IMR-90 (cell line): Measurements from ENCODE around the gene PIAS4. TPM values are rescaled to one million over a fixed set of nuclear protein-coding genes. Genes with fewer than 3 reads are reported as not detected.

Source experiments
- ATAC-seq: fragments of 200-7000 bp; cut with Tn5 transposase; 2 replicates; pipeline ENCODE4 v1.9.1; 2020; ENCODE audit warnings: low read depth, mild to moderate bottlenecking, moderate library complexity
- BruUV-seq: library from RNA; stranded (reverse); fragments of 400-500 nt; replicated peaks from 2 replicates; lab custom pipeline; 2021; lab: Mats Ljungman, UMichigan
- CTCF ChIA-PET: fragments of 300-600 bp; formaldehyde crosslinking; extraction: SDS; loops from one replicate; lab custom pipeline; 2021; ENCODE audit warnings: antibody characterized with exemption; lab: Yijun Ruan, JAX
- POLR2A ChIA-PET: fragments of 300-600 bp; sonication (Branson Sonifier 250); formaldehyde crosslinking; loops from one replicate; lab custom pipeline; 2022; ENCODE audit warnings: antibody characterized with exemption; ENCODE audit not compliant: unreplicated experiment; lab: Charles Lee
- DNase-seq: peaks from one replicate; pipeline ENCODE4 v3.0.0; 2013
- H2AFZ ChIP-seq: replicated peaks from 2 replicates; pipeline ENCODE3; 2013; ENCODE audit warnings: low read length, mild to moderate bottlenecking; ENCODE audit not compliant: poor library complexity
- H2AK5ac ChIP-seq: 2 replicates; pipeline ENCODE4 v1.6.1; 2013; ENCODE audit warnings: low read depth, low read length, inconsistent platforms
- H2AK9ac ChIP-seq: replicated peaks from 2 replicates; pipeline ENCODE3; 2013; ENCODE audit warnings: mild to moderate bottlenecking, low read depth, low read length, moderate library complexity; ENCODE audit not compliant: poor library complexity
- H2BK120ac ChIP-seq: 2 replicates; pipeline ENCODE4 v1.6.1; 2013; ENCODE audit warnings: low read depth, low read length, inconsistent platforms
- H2BK15ac ChIP-seq: 3 replicates; pipeline ENCODE4 v1.6.1; 2013; ENCODE audit warnings: low read depth, low read length, inconsistent platforms
- H2BK20ac ChIP-seq: 2 replicates; pipeline ENCODE4 v1.6.1; 2013; ENCODE audit warnings: low read depth, mild to moderate bottlenecking, inconsistent platforms, low read length, moderate library complexity
- H2BK5ac ChIP-seq: 2 replicates; pipeline ENCODE4 v1.6.1; 2013; ENCODE audit warnings: mild to moderate bottlenecking, low read depth, low read length, inconsistent platforms; ENCODE audit not compliant: poor library complexity, severe bottlenecking
- H3K14ac ChIP-seq: replicated peaks from 2 replicates; pipeline ENCODE4 v1.6.1; 2013; ENCODE audit warnings: low read depth, low read length, inconsistent platforms
- H3K18ac ChIP-seq: 2 replicates; pipeline ENCODE4 v1.6.1; 2013; ENCODE audit warnings: low read depth, low read length, control low read depth
- H3K23ac ChIP-seq: 2 replicates; pipeline ENCODE4 v1.6.1; 2013; ENCODE audit warnings: low read depth, low read length, inconsistent platforms
- H3K27ac ChIP-seq: 2 replicates; pipeline ENCODE4 v1.5.1; 2013; ENCODE audit warnings: mild to moderate bottlenecking, control low read depth, low read length; ENCODE audit not compliant: insufficient read depth
- H3K27me3 ChIP-seq: 2 replicates; pipeline ENCODE4 v1.6.1; 2013; ENCODE audit warnings: low read length; ENCODE audit not compliant: control insufficient read depth, insufficient read depth
- H3K36me3 ChIP-seq: 2 replicates; pipeline ENCODE4 v1.6.1; 2013; ENCODE audit warnings: low read length, mixed read lengths; ENCODE audit not compliant: control insufficient read depth, insufficient read depth
- H3K4ac ChIP-seq: 2 replicates; pipeline ENCODE4 v1.6.1; 2013; ENCODE audit warnings: low read depth, low read length, inconsistent platforms
- H3K4me1 ChIP-seq: 2 replicates; pipeline ENCODE4 v1.6.1; 2013; ENCODE audit warnings: low read length, mixed read lengths; ENCODE audit not compliant: control insufficient read depth, insufficient read depth
- H3K4me2 ChIP-seq: 2 replicates; pipeline ENCODE4 v1.6.1; 2013; ENCODE audit warnings: low read depth, mild to moderate bottlenecking, control low read depth, low read length, moderate library complexity
- H3K4me3 ChIP-seq: 2 replicates; pipeline ENCODE4 v1.5.1; 2013; ENCODE audit warnings: low read depth, mild to moderate bottlenecking, control low read depth, low read length, moderate library complexity; ENCODE audit not compliant: insufficient read depth
- H3K56ac ChIP-seq: 2 replicates; pipeline ENCODE4 v1.6.1; 2013; ENCODE audit warnings: low read length, inconsistent platforms; ENCODE audit not compliant: insufficient read depth; ENCODE audit errors: extremely low read depth
- H3K79me1 ChIP-seq, 2 experiments: 2 replicates each; pipeline ENCODE4 v1.6.1; 2013; ENCODE audit warnings: low read length in 2 of 2, inconsistent platforms in 1 of 2, low read depth in 1 of 2
- H3K9ac ChIP-seq: 2 replicates; pipeline ENCODE4 v1.6.1; 2013; ENCODE audit warnings: low read depth, low read length, control low read depth
- H3K9me1 ChIP-seq: 2 replicates; pipeline ENCODE4 v1.6.1; 2013; ENCODE audit warnings: low read length, inconsistent platforms; ENCODE audit not compliant: insufficient read depth
- H3K9me3 ChIP-seq: 2 replicates; pipeline ENCODE4 v1.6.1; 2013; ENCODE audit warnings: low read length; ENCODE audit not compliant: control insufficient read depth, insufficient read depth
- H4K20me1 ChIP-seq: 2 replicates; pipeline ENCODE4 v1.6.1; 2013; ENCODE audit warnings: low read length, inconsistent platforms; ENCODE audit not compliant: insufficient read depth
- H4K5ac ChIP-seq: 2 replicates; pipeline ENCODE4 v1.6.1; 2013; ENCODE audit warnings: mild to moderate bottlenecking, low read depth, low read length, control low read depth
- H4K8ac ChIP-seq, 2 experiments: 2 replicates each; pipeline ENCODE4 v1.6.1; 2013; ENCODE audit warnings: low read depth in 2 of 2, low read length in 2 of 2, control low read depth in 1 of 2, inconsistent platforms in 1 of 2
- H4K91ac ChIP-seq: 2 replicates; pipeline ENCODE4 v1.6.1; 2013; ENCODE audit warnings: low read depth, low read length, inconsistent platforms; ENCODE audit not compliant: insufficient read depth
- BHLHE40 ChIP-seq: fragments of 150-350 bp; IDR thresholded peaks from 2 replicates; pipeline ENCODE4 v1.6.1; 2016; ENCODE audit warnings: mild to moderate bottlenecking, low read depth, low read length
- MAFK ChIP-seq: IDR thresholded peaks from 2 replicates; pipeline ENCODE4 v1.6.1; 2012; ENCODE audit warnings: low read depth, low read length, improper control_type of control experiment
- MXI1 ChIP-seq: IDR thresholded peaks from 2 replicates; pipeline ENCODE4 v1.6.1; 2012; ENCODE audit warnings: low read depth, mild to moderate bottlenecking, low read length, moderate library complexity, borderline replicate concordance
- RAD21 ChIP-seq: IDR thresholded peaks from 2 replicates; pipeline ENCODE4 v1.6.1; 2012; ENCODE audit warnings: low read length, improper control_type of control experiment
- SMC3 ChIP-seq: fragments of 150-350 bp; IDR thresholded peaks from 2 replicates; pipeline ENCODE4 v1.6.1; 2016; ENCODE audit warnings: low read depth, mild to moderate bottlenecking, antibody characterized with exemption, low read length, moderate library complexity
- WGBS, 2 experiments: methylation state at CpG; one replicate each; pipeline versions ENCODE4 v1.1.5 to v1.1.7; 2013; ENCODE audit warnings: missing lambda C conversion rate in 2 of 2; ENCODE audit not compliant: insufficient read length in 1 of 2; ENCODE audit errors: extremely low coverage in 2 of 2; 5-methylcytosine and 5-hydroxymethylcytosine counted together
- dilution Hi-C: fragments of 300-500 bp; cut with HindIII; formaldehyde crosslinking; loops from one replicate; pipeline ENCODE4 v1.14.3; 2018; ENCODE audit warnings: low sequenced_read_pairs; ENCODE audit not compliant: unreplicated experiment
- in situ Hi-C: fragments of 300-500 bp; cut with MboI; formaldehyde crosslinking; loops from 3 replicates; pipeline ENCODE4 v1.14.3; 2019; ENCODE audit warnings: low sequenced_read_pairs, inconsistent platforms, mixed read lengths
- intact Hi-C: fragments of 100-400 bp; cut with micrococcal nuclease; formaldehyde crosslinking; loops from 2 replicates; pipeline ENCODE4 v1.10.0; 2022
- polyA plus RNA-seq, 3 experiments: library from polyadenylated mRNA; depleted of rRNA; stranded (reverse); fragments of >200 nt; gene quantifications; 2 replicates each; pipeline ENCODE4 v1.2.3, GENCODE V29; 2012; ENCODE audit warnings: low replicate concordance in 1 of 3
- total RNA-seq: library from RNA; depleted of rRNA; stranded (reverse); fragments of >200 nt; gene quantifications from 2 replicates; pipeline ENCODE4 v1.2.3, GENCODE V29; 2012
- TF ChIP-seq, protein P1 (sequence below): fragments of 150-350 bp; IDR thresholded peaks from 2 replicates; pipeline ENCODE4 v1.6.1; 2017; ENCODE audit warnings: mild to moderate bottlenecking, antibody characterized with exemption, low read length, low read depth

PIAS4 gene
- total and polyA plus RNA-seq, 2 of the 4 experiments (the other 2 are of a cell fraction): 12.1 to 13.6 TPM

DNA sequence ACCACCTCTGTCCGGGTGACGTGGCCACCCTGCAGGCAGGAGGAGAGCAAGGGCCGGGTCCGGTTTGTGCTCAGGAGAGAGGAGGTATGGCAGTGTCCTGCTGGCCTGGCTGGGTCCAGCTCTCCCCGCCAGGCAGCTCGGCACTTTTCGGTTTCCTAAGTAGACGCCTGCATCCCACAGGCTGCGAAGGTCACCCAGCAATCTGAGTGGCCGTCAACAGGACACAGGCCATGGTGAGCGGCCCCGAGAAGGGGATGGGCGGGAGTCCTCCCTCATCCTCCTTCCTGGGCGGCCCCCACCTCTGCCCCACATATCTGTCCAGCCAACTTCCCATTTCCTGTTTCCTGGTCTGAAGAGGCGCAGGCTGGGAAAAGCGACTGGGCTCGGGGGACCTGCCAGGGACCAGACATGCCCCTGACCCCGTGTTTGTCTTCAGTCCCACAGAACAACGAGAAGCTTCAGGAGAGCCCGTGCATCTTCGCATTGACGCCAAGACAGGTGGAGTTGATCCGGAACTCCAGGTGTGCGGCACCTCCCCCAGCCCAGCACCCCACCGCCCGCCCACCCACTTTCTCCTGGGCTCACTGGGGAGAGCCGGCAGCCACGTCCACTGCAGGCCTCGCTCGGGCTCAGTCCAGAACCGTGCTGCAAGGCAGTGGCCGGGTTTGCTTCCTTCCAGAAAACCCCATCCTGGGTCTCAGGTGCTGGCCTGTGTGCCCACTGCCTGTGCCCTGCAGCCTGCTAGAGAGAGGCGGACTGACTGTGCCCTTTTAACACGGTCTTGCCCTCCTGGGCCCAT is 16.3 kb downstream of the PIAS4 start:
- intact Hi-C loops (no loop called here), dilution Hi-C loops (no loop called here), in situ Hi-C loops (no loop called here)
- H2AFZ ChIP-seq: no peak overlapping the region
- no peak overlapping the region for H3K27ac ChIP-seq
- H4K91ac ChIP-seq: no peak overlapping the region
- no peak overlapping the region for H2AK9ac ChIP-seq
- H3K4me1 ChIP-seq: no peaks in the 10 kb centered on the region
- no peak overlapping the region for H3K23ac ChIP-seq
- H3K36me3 ChIP-seq: peaks cover 38% of the 10 kb centered on the region
- no peak overlapping the region for H3K4me3 ChIP-seq
- H3K79me1 ChIP-seq: peaks cover 6 to 56% of the 10 kb centered on the region in 2 experiments
- peaks cover 33% of the 10 kb centered on the region for H4K20me1 ChIP-seq
- CTCF ChIA-PET: interaction anchor here (1.0 kb wide), 1 partner anchor 36 kb away, joined by 5 read pairs; no protein-coding TSS in a partner anchor
- no peak overlapping the region for H2BK15ac ChIP-seq
- H2BK20ac ChIP-seq: no peak overlapping the region
- no peak overlapping the region for H2BK120ac ChIP-seq
- no peak overlapping the region for H2BK5ac ChIP-seq
- TF ChIP-seq RAD21 (no peak), MAFK (no peak), SMC3 (no peak), MXI1 (no peak), BHLHE40 (no peak)
- TF ChIP-seq, protein P1, sequence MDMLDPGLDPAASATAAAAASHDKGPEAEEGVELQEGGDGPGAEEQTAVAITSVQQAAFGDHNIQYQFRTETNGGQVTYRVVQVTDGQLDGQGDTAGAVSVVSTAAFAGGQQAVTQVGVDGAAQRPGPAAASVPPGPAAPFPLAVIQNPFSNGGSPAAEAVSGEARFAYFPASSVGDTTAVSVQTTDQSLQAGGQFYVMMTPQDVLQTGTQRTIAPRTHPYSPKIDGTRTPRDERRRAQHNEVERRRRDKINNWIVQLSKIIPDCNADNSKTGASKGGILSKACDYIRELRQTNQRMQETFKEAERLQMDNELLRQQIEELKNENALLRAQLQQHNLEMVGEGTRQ: no peak
- H3K27me3 ChIP-seq: no peaks in the 10 kb centered on the region
- POLR2A ChIA-PET: no interaction called here
- H4K8ac ChIP-seq: no peak overlapping the region
- H3K9me1 ChIP-seq: 0 out of 2 replicates have a peak, but pooled peaks cover 2% of the 10 kb centered on the region
- no peak overlapping the region for H3K4me2 ChIP-seq
- no peak overlapping the region for H3K9ac ChIP-seq
- no peak overlapping the region for H2AK5ac ChIP-seq
- H3K4ac ChIP-seq: no peak overlapping the region
- DNase-seq (no peak), ATAC-seq (no peak)
- H3K18ac ChIP-seq: no peak overlapping the region
- H3K9me3 ChIP-seq: no peaks in the 10 kb centered on the region; the same call in 1 of the 2 replicates
- H4K5ac ChIP-seq: no peak overlapping the region
- no peak overlapping the region for H3K14ac ChIP-seq
- no peak overlapping the region for H3K56ac ChIP-seq
- WGBS, 2 experiments: 93% methylated on average over 15 of the region's 34 CpGs; no CpG with 5 or more reads in 1 of the 2 experiments
- no TSS peak for BruUV-seq
